IPS DF 4.7 (cell line): ENCODE results near the gene PRDM16.
"Not testable (repeated sequence)": the region's sequence is repeated elsewhere in the genome, so short reads cannot be mapped to it uniquely, and the experiment has no call there.

Experiments used
- DNase-seq: peaks from one replicate; pipeline ENCODE4 v3.0.0-alpha.2; 2013; ENCODE audit warnings: low spot score; ENCODE audit errors: extremely low read depth

Gene PRDM16

GRCh38 chr1:3161176-3161840, 92.3 kb downstream of the PRDM16 start:
- no peak for DNase-seq

GRCh38 chr1:3162322-3162882, 93.4 kb downstream of the PRDM16 start:
- DNase-seq, result no peak

GRCh38 chr1:3163356-3163755, 94.4 kb downstream of the PRDM16 start:
- no peak for DNase-seq

- DNase-seq, result no peak
Observed at GRCh38 chr1:3164671-3165070, 95.7 kb downstream of the PRDM16 start.

- not testable (repeated sequence) for DNase-seq
Observed at GRCh38 chr1:3165189-3165588, 96.2 kb downstream of the PRDM16 start.

GRCh38 chr1:3166206-3166918, 97.4 kb downstream of the PRDM16 start:
- no peak for DNase-seq

GRCh38 chr1:3167255-3167654, 98.3 kb downstream of the PRDM16 start:
- no peak for DNase-seq

GRCh38 chr1:3168678-3169077, 99.7 kb downstream of the PRDM16 start:
- no peak for DNase-seq

- DNase-seq, result no peak
Observed at GRCh38 chr1:3169665-3170356, 100.8 kb downstream of the PRDM16 start.

GRCh38 chr1:3170561-3171453, 101.8 kb downstream of the PRDM16 start:
- DNase-seq, result no peak

GRCh38 chr1:3171761-3172160, 102.8 kb downstream of the PRDM16 start:
- DNase-seq, result no peak

GRCh38 chr1:3172431-3173380, 103.7 kb downstream of the PRDM16 start:
- no peak for DNase-seq

GRCh38 chr1:3173381-3173980, 104.5 kb downstream of the PRDM16 start:
- DNase-seq, result no peak

GRCh38 chr1:3174487-3175247, 105.7 kb downstream of the PRDM16 start:
- DNase-seq, result no peak

- no peak for DNase-seq
Observed at GRCh38 chr1:3175486-3175885, 106.5 kb downstream of the PRDM16 start.

- DNase-seq, result no peak
Observed at GRCh38 chr1:3176028-3176427, 107.0 kb downstream of the PRDM16 start.

GRCh38 chr1:3176820-3177219, 107.8 kb downstream of the PRDM16 start:
- no peak for DNase-seq

GRCh38 chr1:3178279-3178678, 109.3 kb downstream of the PRDM16 start:
- DNase-seq, result no peak

- no peak for DNase-seq
Observed at GRCh38 chr1:3179471-3179870, 110.5 kb downstream of the PRDM16 start.
